HG03378 (cell line): ENCODE results near the gene KIAA1328.
"Not testable (repeated sequence)": the region's sequence is repeated elsewhere in the genome, so short reads cannot be mapped to it uniquely, and the experiment has no call there.

Source experiments
- ATAC-seq: cut with Tn5 transposase; IDR thresholded peaks from one replicate; pipeline ENCODE4 v1.9.1; 2021; ENCODE audit warnings: mild to moderate bottlenecking, moderate library complexity; ENCODE audit not compliant: unreplicated experiment

The KIAA1328 gene

DNA sequence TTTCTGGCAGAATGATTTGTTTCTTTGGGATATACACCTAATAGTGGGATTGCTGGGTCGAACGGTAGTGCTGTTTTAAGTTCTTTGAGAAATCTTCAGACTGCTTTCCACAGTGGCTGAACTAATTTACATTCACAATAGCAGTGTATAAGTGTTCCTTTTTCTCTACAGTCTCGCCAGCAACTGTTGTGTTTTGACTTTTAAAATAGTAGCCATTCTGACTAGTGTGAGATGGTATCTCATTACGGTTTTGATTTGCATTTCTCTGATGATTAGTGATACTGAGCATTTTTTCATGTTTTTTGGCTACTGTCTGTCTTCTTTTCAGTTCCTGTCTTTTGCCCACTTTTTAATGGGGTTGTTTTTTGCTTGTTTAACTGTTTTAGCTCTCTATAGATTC, 306.2 kb downstream of the KIAA1328 start:
- no peak for ATAC-seq

DNA sequence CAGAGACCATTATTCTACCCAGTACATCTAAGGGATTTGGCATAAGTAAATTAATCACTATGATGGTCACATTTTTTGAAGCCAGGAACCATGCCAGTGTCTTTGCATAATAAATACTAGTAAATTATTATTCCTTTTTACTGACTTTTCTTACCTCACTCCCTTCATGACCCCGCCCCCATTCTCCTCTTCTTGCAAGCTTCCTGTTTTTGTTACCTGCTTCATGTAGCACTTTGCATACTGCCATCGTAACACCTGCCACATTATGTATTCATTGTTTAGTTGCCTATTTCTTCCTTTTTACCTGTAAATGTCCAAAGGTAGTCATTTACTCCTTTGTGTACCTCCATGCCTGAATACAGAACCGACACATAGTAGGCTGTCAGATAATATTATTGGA, 309.5 kb downstream of the KIAA1328 start:
- no peak for ATAC-seq

DNA sequence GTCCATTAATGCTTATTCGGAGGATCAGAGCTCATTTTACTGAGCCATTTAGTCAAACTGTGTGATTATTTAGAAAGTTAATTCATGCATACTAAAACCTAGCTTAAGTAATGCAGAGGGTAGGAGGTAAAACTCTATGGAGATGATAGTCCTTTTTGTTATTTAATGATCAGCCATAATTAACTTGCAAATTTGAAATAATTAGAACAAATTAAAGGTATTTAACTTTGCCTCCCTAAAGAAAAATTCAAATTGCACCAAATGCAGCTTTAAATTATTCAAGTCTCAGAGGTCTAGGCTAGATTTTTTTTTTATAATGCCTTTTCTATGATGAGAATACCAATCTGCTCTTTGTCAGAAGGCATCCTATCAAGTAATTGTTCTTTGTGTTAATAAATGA, 310.9 kb downstream of the KIAA1328 start:
- no peak for ATAC-seq

DNA sequence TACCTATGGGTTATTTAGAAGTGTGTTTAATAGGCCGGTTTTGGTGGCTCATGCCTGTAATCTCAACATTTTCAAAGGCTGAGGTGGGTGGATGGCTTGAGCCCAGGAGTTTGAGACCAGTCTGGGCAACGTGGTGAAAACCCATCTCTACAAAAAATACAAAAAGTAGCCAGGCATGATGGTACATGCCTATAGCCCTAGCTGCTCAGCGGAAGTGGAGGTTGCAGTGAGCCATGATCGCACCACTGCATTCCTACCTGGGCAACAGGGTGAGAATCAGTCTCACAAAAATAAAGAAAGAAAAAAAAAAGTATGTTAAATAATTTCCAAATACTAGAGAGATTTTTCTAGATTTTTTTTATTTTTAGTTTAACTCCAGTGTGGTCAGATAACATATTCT, 316.0 kb downstream of the KIAA1328 start:
- no peak for ATAC-seq

DNA sequence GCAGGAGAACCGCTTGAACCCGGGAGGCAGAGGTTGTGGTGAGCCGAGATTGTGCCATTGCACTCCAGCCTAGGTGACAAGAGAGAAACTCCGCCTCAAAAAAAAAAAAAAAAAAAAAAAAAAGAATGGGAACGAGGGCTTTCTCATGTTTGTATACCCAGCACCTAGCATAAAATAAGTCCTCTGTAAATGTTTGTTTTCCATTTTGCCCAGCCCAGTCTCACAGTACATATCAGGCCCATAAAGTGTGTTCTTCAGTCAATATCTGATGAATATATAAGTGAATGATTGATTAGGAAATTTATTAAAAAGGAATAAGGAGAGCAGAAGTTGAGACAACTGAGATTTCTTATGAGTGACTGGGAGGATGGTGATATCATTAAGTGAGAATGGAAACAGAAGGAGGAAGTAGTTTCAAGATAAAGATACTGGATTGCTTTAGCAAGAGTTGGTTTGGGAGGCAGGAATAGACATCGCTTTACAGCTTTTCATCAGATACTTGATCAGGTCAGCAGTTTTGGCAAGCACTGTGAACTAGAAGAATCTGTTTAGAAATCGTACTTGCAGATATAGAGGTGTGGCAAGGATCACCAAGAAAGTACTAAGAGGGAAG, 327.5 kb downstream of the KIAA1328 start:
- ATAC-seq, result no peak

DNA sequence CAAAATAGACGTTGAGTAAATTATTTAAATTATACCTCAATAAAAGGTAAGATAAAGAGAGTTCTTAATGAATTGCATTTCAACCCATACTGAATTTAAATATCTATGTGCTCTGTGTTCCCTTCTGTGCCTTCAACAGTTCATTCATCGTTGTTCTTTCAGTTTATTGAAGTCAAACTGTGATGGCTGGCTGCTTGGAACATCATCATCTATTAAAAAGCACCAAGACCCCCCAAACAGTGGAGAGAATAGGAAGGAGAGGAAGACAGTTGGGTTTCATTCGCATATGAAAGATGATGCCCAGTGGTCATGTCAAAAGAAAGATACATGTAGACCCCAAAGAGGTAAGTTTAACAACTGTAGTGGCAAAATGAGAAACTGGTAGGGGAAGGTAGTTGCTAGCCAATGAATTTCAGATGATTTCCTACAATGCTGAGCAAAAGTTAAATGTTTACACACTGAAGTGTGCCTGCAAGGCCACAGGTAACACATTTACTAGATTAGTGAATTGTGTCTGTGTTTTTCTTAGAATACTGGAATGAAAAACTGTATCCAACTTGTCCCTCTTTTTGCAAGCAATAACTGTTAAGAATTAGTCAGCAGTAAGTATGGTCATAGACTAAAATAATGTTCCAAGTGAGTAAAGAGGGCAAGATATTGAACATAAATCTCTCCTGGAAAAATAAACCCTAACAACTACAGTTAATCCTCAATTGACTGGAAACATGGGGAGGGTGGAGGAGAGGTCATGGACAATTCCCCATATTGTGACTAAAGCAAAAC, 331.3 kb downstream of the KIAA1328 start:
- ATAC-seq, result no peak

DNA sequence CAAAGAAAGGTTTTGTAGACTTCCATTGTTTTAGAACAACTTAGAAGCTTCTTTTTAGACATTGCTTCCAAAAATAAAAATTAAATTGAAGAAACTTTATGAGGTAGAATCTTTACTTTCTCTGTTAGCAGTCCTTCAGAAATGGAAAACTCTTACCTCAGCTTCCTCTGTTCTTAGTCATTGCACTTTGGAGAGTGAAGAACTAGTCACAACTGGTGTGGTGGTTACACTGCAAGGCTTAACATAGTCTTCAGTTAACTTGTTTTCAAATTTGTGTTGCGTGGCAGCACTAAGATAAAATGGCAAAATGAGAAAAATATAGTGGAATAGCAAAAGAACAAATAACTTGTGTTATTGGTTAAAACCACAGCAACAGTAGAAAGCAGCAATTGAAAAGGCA, 332.6 kb downstream of the KIAA1328 start:
- no peak for ATAC-seq

DNA sequence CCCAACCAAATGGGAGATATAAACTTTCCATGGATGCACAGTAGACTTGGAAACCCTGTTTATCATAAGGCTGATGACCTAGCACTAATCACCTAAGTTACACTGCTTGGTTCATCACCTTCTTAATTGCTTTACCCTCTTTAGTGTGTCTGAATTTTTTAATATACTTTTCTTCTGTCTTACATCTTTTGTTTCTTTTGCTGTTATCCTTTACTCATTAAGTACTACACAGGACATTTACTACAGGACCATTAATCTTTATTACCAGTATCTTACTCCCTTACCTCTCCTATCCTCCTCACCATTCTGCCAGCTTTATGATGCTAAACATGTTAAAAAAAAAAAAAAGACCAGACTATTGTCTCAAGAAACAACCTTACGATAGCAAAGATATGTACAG, 333.6 kb downstream of the KIAA1328 start:
- ATAC-seq, result no peak

DNA sequence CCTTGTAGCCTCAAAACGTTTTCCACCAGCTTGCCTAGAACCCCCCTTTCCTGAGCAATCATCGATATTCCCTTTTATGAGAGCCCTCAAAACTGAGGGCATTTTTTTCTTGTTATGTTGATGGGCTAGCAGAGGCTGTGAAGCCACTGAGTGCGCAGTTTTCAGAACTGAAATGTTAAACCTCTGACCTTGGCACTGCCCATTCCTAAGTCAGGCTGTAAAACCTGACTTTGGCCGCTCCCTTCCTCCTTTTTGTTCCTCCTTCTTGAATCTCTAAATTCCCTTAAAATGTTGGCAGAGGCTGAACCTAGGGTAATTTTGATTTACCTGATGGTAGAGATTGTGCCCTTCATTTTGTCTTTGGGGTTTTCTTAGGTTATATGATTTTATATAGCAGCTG, 334.2 kb downstream of the KIAA1328 start:
- no peak for ATAC-seq

DNA sequence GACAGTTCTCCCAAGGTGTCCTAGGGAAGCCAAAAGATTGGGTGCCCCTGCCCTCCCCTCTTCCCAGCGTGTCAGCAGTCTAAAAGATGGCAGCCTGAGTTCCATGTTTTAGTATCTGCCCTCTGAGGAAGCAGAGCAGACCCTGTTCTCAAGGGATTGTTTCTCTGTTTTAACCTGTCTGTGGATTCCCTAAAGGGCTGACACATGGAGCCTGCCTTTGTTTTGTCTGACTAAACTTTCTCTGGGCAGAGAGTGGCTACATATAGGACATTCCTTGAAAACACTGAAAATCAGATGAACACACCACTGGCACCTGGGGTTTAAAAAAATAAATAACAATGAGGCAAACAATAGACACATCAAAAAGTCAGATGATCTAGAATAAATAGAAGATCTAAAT, 337.6 kb downstream of the KIAA1328 start:
- no peak for ATAC-seq

DNA sequence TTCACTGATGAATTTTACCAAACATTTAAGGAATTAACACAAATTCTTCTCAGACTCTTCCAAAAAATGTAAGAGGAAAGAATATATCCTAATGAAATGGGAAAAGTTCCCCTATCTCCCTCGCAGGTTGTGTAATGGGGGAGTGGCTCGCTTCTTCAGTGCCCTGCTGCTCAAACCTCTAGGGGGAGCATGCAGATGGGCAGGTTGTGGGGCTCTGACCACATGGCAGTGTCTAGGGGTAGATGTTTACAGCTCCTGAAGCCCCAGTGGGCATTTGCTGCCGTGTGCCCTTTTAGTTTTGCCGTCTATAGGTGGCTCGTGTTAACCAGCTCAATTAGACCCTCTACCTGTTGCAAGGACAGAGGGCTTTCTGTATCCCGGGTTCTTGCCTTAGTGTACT, 338.0 kb downstream of the KIAA1328 start:
- ATAC-seq, result not testable (repeated sequence)

DNA sequence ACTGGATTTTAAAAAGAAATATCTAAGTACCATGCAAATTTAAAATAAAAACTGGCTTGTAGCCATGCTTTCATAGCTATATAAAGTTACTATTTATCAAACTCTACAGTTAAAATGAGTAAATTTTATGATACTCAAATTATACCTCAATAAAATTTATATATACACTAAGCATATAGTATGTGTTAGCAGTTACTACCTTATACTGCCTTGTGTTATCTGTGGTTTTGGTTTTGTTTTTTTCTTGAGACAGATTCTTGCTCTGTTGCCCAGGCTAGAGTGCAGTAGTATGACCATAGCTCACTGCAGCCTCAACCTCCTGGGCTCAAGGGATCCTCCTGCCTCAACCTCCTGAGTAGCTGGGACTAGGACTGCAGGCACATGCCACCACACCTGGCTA, 342.1 kb downstream of the KIAA1328 start:
- ATAC-seq, result no peak

DNA sequence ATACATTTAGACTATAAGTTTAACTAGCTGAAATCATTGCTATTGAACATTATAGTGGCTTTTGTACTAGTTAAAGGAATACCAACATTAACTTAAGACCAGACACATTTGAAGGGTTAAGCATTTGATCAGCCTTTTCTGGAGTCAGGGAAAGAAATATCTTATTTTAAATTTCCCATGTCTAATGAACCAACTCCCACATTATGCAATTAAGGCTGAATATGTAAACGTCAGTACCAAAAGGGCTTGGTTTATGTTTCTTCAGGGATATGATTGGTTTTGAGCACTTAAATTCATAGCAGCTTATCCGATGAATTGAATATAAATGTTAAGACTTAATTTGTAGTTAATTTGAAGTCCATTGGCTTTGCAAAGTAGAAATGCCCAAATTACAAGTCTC, 344.5 kb downstream of the KIAA1328 start:
- ATAC-seq, result no peak

DNA sequence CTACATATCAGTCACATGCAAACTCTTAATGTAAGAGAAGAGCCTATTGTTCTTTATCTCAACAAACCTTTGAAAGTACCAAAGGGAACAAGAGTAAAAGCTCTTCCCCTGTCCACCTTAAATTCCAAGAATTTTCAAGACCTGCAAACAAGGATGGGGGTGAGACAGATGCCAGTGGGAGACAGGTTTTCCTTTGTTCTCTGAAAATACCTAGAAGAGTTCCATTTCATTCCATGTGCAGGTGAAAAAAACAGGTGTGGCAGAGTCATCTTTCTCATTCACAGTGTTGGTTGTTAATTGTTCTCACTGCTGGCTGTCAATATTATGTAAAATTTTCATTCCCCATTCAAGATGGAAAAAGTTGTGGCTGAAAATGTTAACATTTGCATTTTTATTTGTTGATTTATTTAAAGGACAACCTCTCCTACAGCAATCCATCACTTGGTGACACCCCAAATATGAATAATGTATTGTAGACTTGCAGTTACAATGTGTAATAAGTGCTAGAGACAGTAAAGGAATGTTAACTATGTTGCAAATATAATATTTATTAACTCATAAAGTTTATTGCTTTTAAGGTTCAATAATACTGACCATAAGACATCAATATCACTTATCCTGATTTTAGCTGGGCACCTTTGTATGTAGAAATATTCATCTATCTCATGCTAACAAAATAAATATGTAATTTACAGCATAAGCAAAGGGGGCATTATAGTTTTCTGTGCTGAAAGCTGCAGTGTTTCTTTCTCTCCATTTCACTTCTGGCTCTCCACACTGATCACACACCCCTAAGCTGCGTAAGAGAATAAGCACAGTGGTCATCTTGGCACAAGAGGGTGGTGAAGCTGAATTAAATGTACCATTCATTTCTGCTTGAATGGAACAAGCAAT, 347.0 kb downstream of the KIAA1328 start:
- no peak for ATAC-seq

DNA sequence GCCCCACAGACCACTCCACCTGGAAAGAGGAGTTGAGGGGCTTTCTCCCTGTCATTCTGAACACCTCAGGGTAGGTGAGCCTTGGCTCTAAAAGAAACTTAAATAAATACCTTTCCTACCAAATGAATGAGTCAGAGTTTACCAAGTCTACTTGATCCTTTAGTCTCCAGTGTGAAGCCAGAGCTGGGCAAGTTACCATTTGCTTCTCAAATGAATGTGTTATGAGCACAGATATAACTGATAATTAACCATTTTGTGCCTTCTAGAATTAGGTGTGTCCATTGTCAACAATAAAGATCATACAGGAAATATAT, 347.7 kb downstream of the KIAA1328 start:
- ATAC-seq, result no peak

DNA sequence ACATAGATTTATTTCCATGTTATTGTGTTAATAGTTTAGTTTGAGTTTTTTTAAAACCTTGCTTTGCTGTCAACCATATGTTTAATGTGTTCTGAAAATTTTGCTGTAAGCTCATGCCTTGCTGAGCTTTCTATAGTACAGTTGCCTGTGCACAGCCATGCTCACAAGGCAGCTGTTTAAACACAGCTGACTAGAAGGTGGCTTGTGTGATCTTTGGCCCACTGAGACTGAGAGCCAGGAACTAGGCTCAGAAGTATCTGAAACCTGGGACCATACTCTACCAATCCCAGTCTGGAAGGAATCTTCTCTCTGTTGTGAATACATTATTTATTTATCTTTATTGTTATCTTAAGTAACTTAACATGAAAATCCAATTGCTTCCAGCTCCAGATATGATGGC, 350.5 kb downstream of the KIAA1328 start:
- ATAC-seq, result no peak

DNA sequence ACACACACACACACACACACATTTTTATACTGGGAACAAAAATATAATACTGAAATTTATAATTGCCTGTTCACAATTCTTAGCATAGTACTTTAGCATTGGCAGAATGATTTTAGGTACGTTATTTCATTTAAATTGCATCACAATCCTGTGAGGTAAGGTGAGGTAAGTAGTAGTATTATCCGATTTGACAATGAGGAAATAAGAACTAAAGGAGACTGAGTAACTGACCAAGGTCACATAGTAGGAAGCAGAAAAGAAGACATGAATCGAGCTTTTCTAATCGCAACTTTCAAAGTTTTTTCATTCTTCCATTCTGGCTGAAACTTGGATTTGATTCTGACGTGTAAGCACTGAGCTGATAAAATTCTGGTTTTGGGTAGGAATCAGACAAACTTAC, 351.2 kb downstream of the KIAA1328 start:
- ATAC-seq, result no peak

DNA sequence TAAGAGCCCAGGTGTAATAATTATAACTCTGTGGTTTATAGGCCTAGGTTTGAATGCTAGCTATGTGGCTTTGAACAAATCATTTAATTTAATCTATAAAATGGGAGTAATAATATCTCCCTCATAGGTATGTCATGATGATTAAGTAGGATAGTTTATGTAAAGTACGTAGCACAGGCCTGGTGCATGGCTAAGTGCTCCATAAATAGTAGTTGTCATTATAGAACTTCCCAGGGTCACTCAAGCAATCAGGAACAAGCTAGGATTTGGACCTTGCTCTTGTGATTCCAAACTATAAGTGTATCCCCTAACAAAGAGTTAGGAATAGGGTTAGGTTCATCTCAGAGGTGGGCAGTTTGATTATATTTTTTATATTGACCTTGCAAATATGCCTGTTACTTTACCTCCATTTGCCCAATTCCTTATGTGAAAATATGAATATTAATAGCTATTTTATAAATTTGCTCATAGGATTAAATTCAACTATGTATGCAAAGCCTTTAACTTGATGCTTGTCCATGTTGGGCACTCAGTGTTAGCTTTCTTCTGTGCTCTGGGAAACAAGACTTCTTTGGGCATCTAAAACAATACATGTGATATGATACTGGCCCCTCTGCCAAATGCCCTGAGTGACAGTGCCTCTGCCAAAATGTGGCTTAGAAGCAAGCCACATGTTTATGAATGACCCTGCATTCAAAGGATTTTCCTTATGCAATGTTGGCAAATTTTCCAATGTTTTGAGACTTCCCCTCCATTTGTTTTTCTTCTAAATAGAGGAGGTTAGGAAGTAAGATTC, 353.6 kb downstream of the KIAA1328 start:
- ATAC-seq, result no peak

DNA sequence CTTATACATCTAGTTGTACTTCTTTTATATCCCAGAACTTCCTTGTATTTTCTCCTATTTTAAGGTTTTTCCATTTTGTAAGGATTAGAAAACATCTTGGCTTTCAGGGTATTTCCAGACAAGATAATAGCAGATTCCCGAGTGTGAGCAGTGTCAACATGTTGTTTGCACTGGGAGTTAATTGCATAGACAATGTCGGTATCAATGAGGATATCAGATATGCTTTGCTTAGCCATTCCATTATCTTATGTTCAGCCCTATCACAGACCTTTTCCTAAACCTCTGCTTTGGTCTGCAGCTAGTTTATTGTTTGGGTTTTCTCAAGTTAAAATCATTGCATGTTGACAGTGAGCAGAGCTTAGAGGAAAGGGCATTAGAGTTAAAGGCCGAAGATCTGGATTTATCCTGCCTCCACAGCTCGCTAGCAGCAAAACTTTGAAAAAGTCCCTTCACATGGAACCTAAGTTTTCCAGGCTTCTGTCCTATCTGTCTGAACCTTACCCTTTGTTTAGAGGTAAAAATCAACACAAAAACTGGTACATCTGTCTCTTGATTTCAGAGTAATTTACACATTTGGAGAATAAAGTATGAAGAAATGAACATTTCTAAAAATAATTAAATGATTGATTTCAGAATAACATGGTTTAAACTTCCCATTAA, 355.4 kb downstream of the KIAA1328 start:
- no peak for ATAC-seq

DNA sequence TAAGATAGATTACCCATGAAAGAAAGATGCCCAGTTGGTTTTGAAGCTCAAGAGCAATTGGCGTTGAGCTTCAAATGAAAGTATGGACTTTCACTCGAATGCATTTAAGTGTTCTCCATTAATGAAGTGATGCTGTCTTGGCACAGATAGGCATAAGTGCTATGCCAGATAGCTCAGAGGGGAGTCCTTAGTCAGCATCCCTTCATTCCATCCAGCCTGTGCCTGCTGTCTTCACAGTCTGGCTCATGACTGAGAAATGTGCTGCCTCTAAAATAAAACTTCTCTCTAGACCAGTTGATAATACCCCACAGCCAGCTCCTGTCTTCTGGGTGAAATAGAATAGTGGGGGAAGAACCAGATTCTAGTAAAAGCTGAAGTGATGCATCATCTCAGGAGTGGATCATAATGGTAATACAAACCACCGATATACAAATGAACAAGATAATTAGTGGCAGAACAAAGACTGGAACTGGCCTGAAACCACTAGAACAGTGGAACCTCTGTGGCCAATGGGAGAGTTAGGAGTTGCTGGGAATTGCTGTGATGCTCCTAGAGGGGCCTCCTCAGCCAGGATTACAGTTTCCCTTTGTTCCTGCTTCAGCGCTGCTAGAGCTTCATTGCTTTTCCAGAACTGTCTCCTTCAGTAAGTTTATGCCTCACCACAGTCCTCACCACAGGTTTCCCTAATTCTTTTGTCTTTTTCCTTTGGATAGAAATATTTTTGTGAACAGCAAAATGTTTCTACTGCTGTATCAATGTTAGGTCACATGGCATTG, 359.3 kb downstream of the KIAA1328 start:
- ATAC-seq, result no peak
